SK-N-MC (cell line): ENCODE measurements around the gene ITSN2.

Experiments
- EZH2 ChIP-seq: fragments of 200-600 bp; sonication (generic); IDR thresholded peaks from one replicate; pipeline ENCODE4 v1.6.1; 2017; ENCODE audit warnings: antibody characterized with exemption
- FOXP2 ChIP-seq: optimal IDR thresholded peaks from 2 replicates; pipeline ENCODE3; 2011; ENCODE audit warnings: mild to moderate bottlenecking, moderate library complexity; ENCODE audit not compliant: insufficient read depth; ENCODE audit errors: extremely low read length, control extremely low read depth
- POLR2AphosphoS5 ChIP-seq: IDR thresholded peaks from 2 replicates; pipeline ENCODE4 v1.6.1; 2012; ENCODE audit warnings: mild to moderate bottlenecking, low read depth, low read length, borderline replicate concordance

DNA sequence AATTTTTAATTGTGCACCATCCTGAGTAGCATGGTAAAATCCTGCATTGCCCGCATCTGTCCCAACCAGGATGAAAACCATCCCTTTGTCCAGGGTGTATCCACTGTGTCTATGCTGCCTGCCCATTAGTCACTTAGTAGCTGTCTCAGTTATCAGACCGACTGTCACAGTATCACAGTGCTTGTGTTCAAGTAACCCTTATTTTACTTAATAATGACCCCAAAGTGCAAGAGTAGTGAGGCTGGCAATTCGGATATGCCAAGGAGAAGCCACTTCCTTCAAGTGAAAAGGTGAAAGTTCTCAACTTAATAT, 8.8 kb downstream of the ITSN2 start:
- TF ChIP-seq EZH2 (no peak), POLR2AphosphoS5 (no peak), FOXP2 (no peak)
